Karpas-422 (cell line): ENCODE measurements around the gene FARS2. TPM values are rescaled to one million over a fixed set of nuclear protein-coding genes. Genes with fewer than 3 reads are reported as not detected.

ENCODE experiments used
- DNase-seq: peaks from one replicate; pipeline ENCODE4 v3.0.0-alpha.2; 2015
- H2AFZ ChIP-seq: fragments of 200-600 bp; sonication (generic); 2 replicates; pipeline ENCODE4 v1.6.1; 2014; ENCODE audit warnings: antibody characterized with exemption, low read length, mixed read lengths
- H3K27ac ChIP-seq: fragments of 200-600 bp; sonication (generic); 2 replicates; pipeline ENCODE4 v1.5.1; 2014; ENCODE audit warnings: mild to moderate bottlenecking, low read length, moderate library complexity
- H3K27me3 ChIP-seq: fragments of 200-600 bp; sonication (generic); 2 replicates; pipeline ENCODE4 v1.6.1; 2014; ENCODE audit warnings: low read length, mixed read lengths
- H3K36me3 ChIP-seq: fragments of 200-600 bp; sonication (generic); 2 replicates; pipeline ENCODE4 v1.6.1; 2014; ENCODE audit warnings: low read length, mixed read lengths; ENCODE audit not compliant: insufficient read depth
- H3K4me1 ChIP-seq: fragments of 200-600 bp; sonication (generic); 2 replicates; pipeline ENCODE4 v1.6.1; 2014; ENCODE audit warnings: mild to moderate bottlenecking, low read length, mixed read lengths
- H3K4me2 ChIP-seq: fragments of 200-600 bp; sonication (generic); 2 replicates; pipeline ENCODE4 v1.6.1; 2014; ENCODE audit warnings: low read length, low read depth, mild to moderate bottlenecking; ENCODE audit not compliant: poor library complexity, severe bottlenecking
- H3K4me3 ChIP-seq: fragments of 200-600 bp; sonication (generic); 2 replicates; pipeline ENCODE4 v1.5.1; 2014; ENCODE audit warnings: mild to moderate bottlenecking, antibody characterized with exemption, low read length, mixed read lengths
- H3K79me2 ChIP-seq: fragments of 200-600 bp; sonication (generic); 2 replicates; pipeline ENCODE4 v1.6.1; 2014; ENCODE audit warnings: mild to moderate bottlenecking, low read length, mixed read lengths
- H3K9ac ChIP-seq: fragments of 200-600 bp; sonication (generic); 2 replicates; pipeline ENCODE4 v1.6.0; 2014; ENCODE audit warnings: low read length
- H3K9me2 ChIP-seq: fragments of 200-600 bp; sonication (generic), shearing (Covaris generic); replicated peaks from 2 replicates; pipeline ENCODE4 v1.6.0; 2014; ENCODE audit warnings: mild to moderate bottlenecking, low read length, moderate library complexity; ENCODE audit not compliant: insufficient read depth
- H3K9me3 ChIP-seq: fragments of 300-700, 200-600 bp; sonication (generic); 2 replicates; pipeline ENCODE4 v1.6.1; 2014; ENCODE audit warnings: low read length, mixed read lengths
- H4K20me1 ChIP-seq: fragments of 200-600 bp; sonication (generic); 2 replicates; pipeline ENCODE4 v1.6.1; 2014; ENCODE audit warnings: mild to moderate bottlenecking, antibody characterized with exemption, low read length, low read depth; ENCODE audit not compliant: insufficient read depth
- total RNA-seq: library from RNA; depleted of rRNA; stranded (reverse); fragments of >200 nt; shearing (Covaris generic); gene quantifications from 2 replicates; pipeline ENCODE4 v1.2.3, GENCODE V29; 2014; ENCODE audit warnings: low replicate concordance

FARS2 gene
- total RNA-seq, 1 experiment from 2014 or later = 9.0 TPM

DNA sequence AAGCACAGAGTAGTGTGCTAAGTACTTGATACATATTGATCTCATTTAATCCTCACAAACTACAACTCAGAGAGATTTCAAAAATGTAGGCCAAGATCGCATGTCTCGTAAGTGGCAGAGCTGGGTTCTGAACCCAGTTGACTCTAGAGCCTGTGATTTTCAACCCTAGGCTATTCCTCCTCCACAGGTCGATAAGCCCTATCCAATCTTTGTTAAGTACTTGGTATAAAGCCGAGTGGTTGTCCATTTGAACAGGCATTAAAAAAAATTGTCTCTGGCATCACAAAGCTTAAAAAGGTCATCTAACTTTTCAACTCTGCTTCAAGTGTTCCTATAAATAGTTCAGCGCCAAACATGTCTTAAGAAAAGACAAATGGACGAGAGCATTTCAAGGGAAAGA lies 38.0 kb upstream of the FARS2 start:
- Histone ChIP-seq H3K9ac (no peak overlapping the region), H3K36me3 (peaks cover 6% of the 10 kb centered on the region; the same call in 1 of the 2 replicates), H4K20me1 (no peaks in the 10 kb centered on the region), H3K4me2 (no peak overlapping the region), H3K79me2 (peaks cover 30% of the 10 kb centered on the region; the same call in 1 of the 2 replicates), H3K9me2 (no peaks in the 10 kb centered on the region), H3K9me3 (no peaks in the 10 kb centered on the region), H3K4me1 (peaks cover 25% of the 10 kb centered on the region), H3K27me3 (no peaks in the 10 kb centered on the region), H3K27ac (no peak overlapping the region), H3K4me3 (no peak overlapping the region), H2AFZ (no peak overlapping the region)
- no peak for DNase-seq

DNA sequence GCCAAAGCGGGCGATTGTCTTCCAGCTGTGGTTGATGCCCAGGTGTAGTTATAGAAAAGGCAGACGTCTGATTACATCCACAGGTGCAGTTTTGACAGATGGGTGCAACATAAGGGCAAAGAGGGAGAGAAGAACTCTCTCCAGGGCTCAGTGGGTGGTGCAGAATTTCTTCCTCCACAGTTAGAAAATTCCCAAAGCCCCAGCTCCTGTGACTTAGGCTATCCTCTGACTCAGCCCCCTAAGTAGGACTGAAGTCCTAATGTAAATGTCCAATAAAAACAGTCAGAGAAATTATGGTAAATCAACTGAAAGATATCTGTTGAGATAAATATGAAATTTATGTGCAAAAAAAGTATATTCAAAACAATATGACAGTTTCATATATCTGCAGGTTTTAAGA lies 32.0 kb upstream of the FARS2 start:
- no peaks in the 10 kb centered on the region; the same call in 1 of the 2 replicates for H3K36me3 ChIP-seq
- H3K4me3 ChIP-seq = no peak overlapping the region
- H4K20me1 ChIP-seq = no peaks in the 10 kb centered on the region
- no peak overlapping the region for H2AFZ ChIP-seq
- H3K27me3 ChIP-seq = no peaks in the 10 kb centered on the region
- H3K4me1 ChIP-seq = no peaks in the 10 kb centered on the region
- no peaks in the 10 kb centered on the region for H3K9me2 ChIP-seq
- no peaks in the 10 kb centered on the region for H3K9me3 ChIP-seq
- H3K79me2 ChIP-seq = peaks cover 59% of the 10 kb centered on the region
- H3K4me2 ChIP-seq = no peak overlapping the region
- no peak for DNase-seq
- no peak overlapping the region for H3K9ac ChIP-seq
- H3K27ac ChIP-seq = no peak overlapping the region

DNA sequence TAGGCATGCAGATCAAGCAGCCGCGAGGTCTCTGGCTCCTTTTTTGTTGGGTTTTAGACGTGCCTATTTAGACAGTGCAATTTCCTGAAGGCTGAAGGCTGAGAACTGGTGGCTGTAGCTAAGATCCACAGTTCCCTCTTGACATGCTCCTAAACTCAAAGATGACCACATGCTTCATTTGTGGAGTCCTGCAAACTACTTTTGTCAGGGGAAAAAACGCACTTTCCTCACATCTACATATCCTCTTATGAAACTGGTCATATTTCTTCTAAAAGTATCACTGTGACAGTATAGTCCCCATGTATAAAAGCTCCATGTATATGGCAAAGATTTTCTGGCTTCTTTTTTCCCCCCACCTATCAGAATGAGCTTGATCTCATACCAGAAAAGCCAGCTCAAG lies 31.2 kb upstream of the FARS2 start:
- Histone ChIP-seq H3K9me3 (no peaks in the 10 kb centered on the region), H3K36me3 (no peaks in the 10 kb centered on the region; the same call in 1 of the 2 replicates), H3K27me3 (no peaks in the 10 kb centered on the region), H3K4me1 (no peaks in the 10 kb centered on the region), H3K27ac (no peak overlapping the region), H3K4me3 (no peak overlapping the region), H4K20me1 (no peaks in the 10 kb centered on the region), H2AFZ (no peak overlapping the region), H3K79me2 (peaks cover 59% of the 10 kb centered on the region), H3K4me2 (no peak overlapping the region), H3K9me2 (no peaks in the 10 kb centered on the region), H3K9ac (no peak overlapping the region)
- DNase-seq = no peak

DNA sequence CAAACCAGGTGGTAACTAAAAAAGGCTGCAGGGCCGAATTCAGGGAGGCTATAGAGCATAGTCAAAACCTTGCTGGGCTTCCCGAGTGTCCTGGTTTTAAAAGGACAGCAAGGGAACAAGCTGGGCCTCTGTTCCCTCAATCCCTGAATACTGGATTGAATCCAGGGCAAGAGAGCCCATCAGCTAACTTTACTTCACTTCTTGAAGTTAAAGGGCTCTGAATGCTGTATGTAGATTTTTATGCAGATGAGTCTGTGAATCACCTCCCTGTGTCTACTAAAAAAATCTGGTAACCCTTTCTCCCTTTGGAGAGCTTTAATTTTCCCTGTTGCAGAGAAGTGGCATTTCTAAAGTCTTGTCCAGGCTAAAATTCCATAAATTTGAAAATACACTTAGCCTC lies 30.0 kb upstream of the FARS2 start:
- H3K9me3 ChIP-seq = no peaks in the 10 kb centered on the region
- no peaks in the 10 kb centered on the region for H3K27me3 ChIP-seq
- peaks cover 61% of the 10 kb centered on the region for H3K79me2 ChIP-seq
- H2AFZ ChIP-seq = no peak overlapping the region
- no peak overlapping the region for H3K27ac ChIP-seq
- no peaks in the 10 kb centered on the region for H3K4me1 ChIP-seq
- no peak overlapping the region for H3K9ac ChIP-seq
- no peaks in the 10 kb centered on the region for H4K20me1 ChIP-seq
- H3K9me2 ChIP-seq = no peaks in the 10 kb centered on the region
- peaks cover 3% of the 10 kb centered on the region; the same call in 1 of the 2 replicates for H3K36me3 ChIP-seq
- no peak for DNase-seq
- H3K4me2 ChIP-seq = no peak overlapping the region
- no peak overlapping the region for H3K4me3 ChIP-seq

DNA sequence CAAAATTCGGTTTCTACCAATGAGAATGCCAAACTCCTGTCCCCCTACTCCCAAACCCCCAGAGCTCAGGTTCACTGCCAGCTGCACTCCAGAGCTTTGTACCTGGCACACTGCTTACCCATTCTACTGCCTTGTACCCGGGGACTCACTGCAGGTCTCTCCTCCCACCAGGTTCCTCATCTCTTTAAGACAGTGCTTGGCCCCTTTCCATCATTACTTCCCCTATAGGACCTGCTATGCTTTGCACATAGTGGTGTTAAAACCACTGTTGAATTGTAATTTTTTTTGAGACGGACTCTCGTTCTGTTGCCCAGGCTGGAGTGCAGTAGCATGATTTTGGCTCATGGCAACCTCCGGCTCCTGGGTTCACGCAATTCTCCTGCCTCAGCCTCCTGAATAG lies 26.4 kb upstream of the FARS2 start:
- Histone ChIP-seq H3K4me3 (no peak overlapping the region), H3K27ac (no peak overlapping the region), H3K36me3 (peaks cover 3% of the 10 kb centered on the region; the same call in 1 of the 2 replicates), H2AFZ (no peak overlapping the region), H3K4me1 (no peaks in the 10 kb centered on the region), H3K9me3 (no peaks in the 10 kb centered on the region), H3K4me2 (no peak overlapping the region), H3K9me2 (no peaks in the 10 kb centered on the region), H3K27me3 (no peaks in the 10 kb centered on the region), H3K9ac (no peak overlapping the region), H3K79me2 (peaks cover 56% of the 10 kb centered on the region), H4K20me1 (no peaks in the 10 kb centered on the region)
- DNase-seq = no peak

DNA sequence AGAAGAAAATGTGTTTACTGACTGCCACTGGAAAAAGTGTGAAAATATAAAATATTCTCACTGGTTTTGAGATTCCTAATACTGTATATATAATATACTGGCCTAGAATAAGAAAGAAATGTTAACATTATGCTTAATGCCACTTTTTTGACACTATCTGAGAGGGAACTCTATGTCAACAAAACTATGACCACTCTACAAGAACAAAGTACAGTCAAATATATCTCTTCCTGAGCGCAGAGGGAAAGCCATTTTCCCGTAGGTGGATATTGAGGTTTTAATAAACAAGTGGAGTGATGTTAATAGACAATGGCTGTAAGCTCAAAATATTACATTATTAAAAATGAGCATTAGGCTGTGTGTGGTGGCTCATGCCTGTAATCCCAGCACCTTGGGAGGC lies 25.5 kb upstream of the FARS2 start:
- Histone ChIP-seq H3K27me3 (no peaks in the 10 kb centered on the region), H3K9ac (no peak overlapping the region), H4K20me1 (no peaks in the 10 kb centered on the region), H3K4me3 (no peak overlapping the region), H3K27ac (no peak overlapping the region), H3K36me3 (peaks cover 3% of the 10 kb centered on the region; the same call in 1 of the 2 replicates), H3K4me1 (no peaks in the 10 kb centered on the region), H3K4me2 (no peak overlapping the region), H3K9me3 (no peaks in the 10 kb centered on the region), H2AFZ (no peak overlapping the region), H3K79me2 (peaks cover 57% of the 10 kb centered on the region), H3K9me2 (no peaks in the 10 kb centered on the region)
- no peak for DNase-seq

DNA sequence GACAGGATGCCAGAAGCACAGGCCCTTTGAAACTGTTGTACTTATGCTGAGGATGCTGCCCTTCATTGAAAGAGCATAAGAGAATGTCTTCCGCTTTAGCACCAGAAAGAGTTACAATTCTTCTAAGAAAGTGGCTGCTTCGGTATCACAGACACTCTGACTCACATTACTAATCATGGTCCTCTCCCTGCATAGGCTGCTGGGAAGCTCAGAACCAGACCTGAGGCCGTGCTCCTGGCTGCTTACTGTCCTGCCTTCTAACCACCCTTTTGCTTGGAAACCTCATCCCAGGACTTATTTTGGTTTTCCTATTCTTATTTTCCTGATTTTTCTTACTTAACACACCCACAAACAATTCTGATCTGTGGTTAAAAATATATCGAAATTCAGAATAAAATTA lies 23.5 kb upstream of the FARS2 start:
- no peaks in the 10 kb centered on the region for H3K9me3 ChIP-seq
- H3K36me3 ChIP-seq = peaks cover 3% of the 10 kb centered on the region; the same call in 1 of the 2 replicates
- H3K4me2 ChIP-seq = no peak overlapping the region
- no peaks in the 10 kb centered on the region for H4K20me1 ChIP-seq
- no peaks in the 10 kb centered on the region for H3K27me3 ChIP-seq
- no peak overlapping the region for H3K9ac ChIP-seq
- H3K4me1 ChIP-seq = no peaks in the 10 kb centered on the region
- H3K27ac ChIP-seq = no peak overlapping the region
- no peak overlapping the region for H3K4me3 ChIP-seq
- no peak for DNase-seq
- H3K79me2 ChIP-seq = peaks cover 46% of the 10 kb centered on the region
- no peak overlapping the region for H2AFZ ChIP-seq
- H3K9me2 ChIP-seq = no peaks in the 10 kb centered on the region

DNA sequence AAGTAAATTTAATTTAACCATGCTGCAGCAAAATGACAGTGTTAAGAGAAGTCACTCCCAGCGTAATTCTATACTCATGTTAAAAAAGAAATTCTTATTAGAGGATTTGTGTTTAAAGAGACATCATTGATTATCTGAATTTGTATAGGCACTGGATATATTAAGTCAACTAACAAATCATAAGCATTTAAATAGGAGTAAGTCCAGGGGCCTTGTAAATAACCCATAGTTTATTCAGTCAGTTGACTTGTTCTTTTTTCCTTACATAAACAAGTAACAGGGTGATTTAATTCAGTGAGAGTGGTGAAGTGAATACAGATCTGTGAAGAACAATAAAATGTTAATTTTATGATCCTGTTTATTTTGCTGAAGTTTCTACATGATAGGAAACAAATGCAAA lies 23.0 kb upstream of the FARS2 start:
- H2AFZ ChIP-seq = no peak overlapping the region
- no peaks in the 10 kb centered on the region for H3K9me3 ChIP-seq
- H3K27me3 ChIP-seq = no peaks in the 10 kb centered on the region
- no peaks in the 10 kb centered on the region for H4K20me1 ChIP-seq
- no peak overlapping the region for H3K9ac ChIP-seq
- no peak for DNase-seq
- peaks cover 3% of the 10 kb centered on the region; the same call in 1 of the 2 replicates for H3K36me3 ChIP-seq
- peaks cover 45% of the 10 kb centered on the region for H3K79me2 ChIP-seq
- no peak overlapping the region for H3K27ac ChIP-seq
- no peaks in the 10 kb centered on the region for H3K9me2 ChIP-seq
- no peaks in the 10 kb centered on the region for H3K4me1 ChIP-seq
- no peak overlapping the region for H3K4me2 ChIP-seq
- H3K4me3 ChIP-seq = no peak overlapping the region

DNA sequence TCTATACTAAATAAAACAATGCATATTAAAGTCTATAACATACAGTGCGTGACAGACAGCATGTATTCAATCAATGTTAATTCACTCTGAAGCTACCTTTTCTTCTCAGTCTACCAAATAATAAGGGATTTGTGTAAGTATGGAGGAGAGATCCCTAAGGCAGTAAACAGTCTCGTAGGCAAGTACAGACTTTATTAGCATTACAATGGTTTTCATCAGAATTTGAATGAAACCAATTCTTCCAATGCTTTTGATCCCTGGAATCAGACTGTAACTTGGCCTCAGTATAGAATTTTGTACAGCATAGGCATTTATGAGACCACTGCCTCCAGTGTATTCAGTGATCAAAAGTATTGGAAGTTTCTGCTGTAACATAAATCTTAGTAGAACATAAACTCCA lies 20.1 kb upstream of the FARS2 start:
- H3K9ac ChIP-seq = no peak overlapping the region
- no peaks in the 10 kb centered on the region for H3K9me3 ChIP-seq
- no peak overlapping the region for H3K4me2 ChIP-seq
- H3K27me3 ChIP-seq = no peaks in the 10 kb centered on the region
- H3K36me3 ChIP-seq = no peaks in the 10 kb centered on the region
- H3K27ac ChIP-seq = no peak overlapping the region
- H4K20me1 ChIP-seq = no peaks in the 10 kb centered on the region
- H3K4me1 ChIP-seq = no peaks in the 10 kb centered on the region
- H3K4me3 ChIP-seq = no peak overlapping the region
- DNase-seq = no peak
- H3K79me2 ChIP-seq = peaks cover 57% of the 10 kb centered on the region
- H3K9me2 ChIP-seq = no peaks in the 10 kb centered on the region
- no peak overlapping the region for H2AFZ ChIP-seq
